HG02840 (cell line): ENCODE data around the gene PXMP4.
A peak's percentile ranks its signal among the peaks of the same experiment; 100 is the strongest.

Experiments
- ATAC-seq: cut with Tn5 transposase; IDR thresholded peaks from one replicate; pipeline ENCODE4 v1.9.1; 2021; ENCODE audit warnings: mild to moderate bottlenecking, moderate library complexity, moderate number of reproducible peaks; ENCODE audit not compliant: unreplicated experiment, low FRiP score

The PXMP4 gene

DNA sequence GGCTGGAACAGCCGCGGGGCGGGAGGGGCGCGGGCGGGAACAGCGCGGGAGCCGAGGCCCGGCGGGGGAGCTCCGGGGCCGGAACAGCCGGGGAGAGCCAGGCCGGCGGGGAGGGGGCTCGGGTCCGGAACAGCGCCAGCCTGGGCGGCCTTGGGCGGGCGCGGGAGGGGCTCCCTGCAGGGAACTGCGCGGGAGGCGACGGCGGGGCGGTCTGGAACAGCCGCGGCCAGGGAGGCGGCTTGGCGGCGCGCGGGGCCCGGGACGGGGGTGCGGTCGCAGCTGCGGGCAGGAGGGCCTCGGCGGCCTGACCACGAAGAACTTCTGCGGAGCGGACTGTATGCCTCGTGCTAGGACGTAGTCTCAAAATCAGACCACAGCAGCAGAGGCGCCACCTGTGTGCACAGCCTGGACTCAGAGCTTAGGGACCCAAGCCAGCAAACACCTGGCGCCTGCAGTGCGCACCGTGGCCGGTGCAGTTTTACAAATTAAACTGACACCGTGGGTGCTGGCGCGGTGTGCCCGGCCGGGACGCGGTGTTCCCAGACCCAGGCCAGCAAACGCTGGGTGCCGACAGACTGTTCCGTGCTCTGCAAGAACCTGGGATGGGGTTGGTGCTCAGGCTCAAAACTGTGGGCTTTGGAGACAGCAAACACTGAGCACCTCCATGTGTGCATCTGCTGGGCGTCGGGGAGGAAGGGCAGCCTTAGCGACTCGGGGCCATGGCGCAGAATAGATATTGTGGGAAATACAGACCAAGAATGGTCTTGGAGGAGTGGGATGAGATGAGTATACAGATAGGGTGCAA, 12.3 kb upstream of the PXMP4 start:
- peak; percentile 54 for ATAC-seq

DNA sequence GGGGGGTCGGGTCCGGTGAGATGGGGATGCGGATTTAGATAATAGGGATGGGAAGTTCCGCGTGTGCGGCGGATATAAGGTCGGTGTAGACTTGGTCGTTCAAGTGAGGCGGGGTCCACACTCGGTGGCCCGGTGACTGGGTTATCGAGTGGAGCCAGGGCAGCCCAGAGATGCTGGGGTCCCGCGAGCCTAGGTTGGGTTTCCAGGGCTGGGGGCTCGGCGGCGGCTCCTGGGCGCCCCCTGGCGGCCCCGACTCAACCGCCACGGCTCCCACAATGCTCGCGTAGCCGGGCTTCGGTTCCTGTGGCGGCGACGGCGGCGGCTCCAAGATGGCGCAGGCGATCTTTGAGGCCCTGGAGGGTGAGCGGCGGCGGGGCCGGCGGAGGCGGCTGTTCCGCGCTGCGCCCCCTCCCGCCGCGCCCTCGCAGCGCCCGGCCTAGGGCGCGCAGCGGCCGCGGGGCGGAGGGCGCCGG, 11.6 kb upstream of the PXMP4 start, which contains the start of gene ZNF341:
Gene ZNF341 (plus strand): TSS at position 304 of the 473 bp plus-strand sequence. CDS start 26 bp downstream, at position 330.
- ATAC-seq, result peak; percentile 62

DNA sequence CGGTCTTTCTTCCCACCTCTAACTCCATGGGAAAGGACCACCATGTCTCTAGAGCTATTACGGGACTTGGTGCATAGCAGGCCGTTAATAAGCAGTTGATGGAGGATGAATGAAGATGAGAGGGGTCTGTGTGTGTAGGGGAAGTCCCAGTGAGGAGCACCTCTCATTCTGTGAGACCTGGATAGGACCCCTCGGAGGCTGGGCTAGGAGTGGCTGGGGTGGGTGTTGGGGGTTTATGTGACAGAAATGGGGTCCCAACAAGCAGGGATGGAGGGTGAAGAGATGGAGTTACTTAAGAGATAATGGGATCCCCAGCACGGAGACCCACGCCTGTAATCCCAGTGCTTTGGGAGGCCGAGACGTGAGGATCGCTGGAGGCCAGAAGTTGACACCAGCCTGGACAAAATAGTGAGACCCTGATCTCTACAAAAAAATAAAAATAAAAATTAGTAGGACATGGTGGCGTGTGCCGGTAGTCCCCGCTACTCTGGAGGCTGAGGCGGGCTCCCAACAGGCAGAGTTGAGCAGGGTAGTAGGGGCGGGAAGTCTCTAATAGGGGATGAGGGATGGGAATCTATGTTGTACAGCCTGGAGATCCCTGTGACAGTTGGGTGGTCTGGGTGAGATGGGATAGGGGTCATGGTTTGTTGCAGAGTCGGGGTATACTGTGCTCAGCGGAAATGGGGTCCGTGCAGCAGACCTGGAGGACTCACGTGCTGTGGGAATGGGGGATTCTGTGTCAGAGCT, 11.0 kb upstream of the PXMP4 start:
- no peak for ATAC-seq

DNA sequence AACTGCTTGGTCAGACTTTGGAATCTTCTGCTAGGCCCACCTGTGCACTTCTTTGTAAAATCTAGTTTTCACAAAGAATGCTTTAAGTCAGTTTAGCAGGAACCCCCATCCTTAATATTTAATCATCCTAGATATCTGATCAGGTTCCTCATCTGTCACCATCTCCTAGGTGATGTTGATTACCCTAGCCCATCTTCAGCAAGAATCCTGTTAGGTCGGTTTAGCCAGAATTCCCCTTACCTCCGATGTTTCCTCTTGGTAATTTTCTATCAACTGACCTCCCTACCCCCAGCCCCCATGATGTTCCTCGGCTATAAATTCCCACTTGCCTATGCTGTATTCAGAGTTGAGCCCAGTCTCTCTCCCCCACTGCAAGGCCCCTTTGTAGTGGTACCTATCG, 9.0 kb upstream of the PXMP4 start:
- ATAC-seq, result no peak

DNA sequence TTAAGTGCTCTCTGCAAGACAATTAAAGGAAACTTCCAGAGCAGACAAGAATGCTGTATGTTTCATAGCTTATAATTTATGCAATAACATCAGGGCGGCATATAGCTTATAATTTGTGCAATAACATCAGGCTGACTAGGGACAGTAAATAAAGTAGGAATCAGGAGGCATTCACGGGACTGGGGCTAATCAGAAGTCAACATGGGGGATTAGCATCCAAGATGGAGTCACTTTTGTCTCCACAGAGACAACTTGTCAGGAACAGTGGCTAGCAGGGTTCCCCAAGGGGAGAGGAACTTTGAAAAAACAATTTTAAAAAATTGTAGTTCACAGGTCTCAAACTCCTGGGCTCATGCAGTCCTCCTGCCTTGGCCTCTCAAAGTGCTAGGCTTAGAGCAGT, 8.4 kb upstream of the PXMP4 start:
- ATAC-seq, result no peak

DNA sequence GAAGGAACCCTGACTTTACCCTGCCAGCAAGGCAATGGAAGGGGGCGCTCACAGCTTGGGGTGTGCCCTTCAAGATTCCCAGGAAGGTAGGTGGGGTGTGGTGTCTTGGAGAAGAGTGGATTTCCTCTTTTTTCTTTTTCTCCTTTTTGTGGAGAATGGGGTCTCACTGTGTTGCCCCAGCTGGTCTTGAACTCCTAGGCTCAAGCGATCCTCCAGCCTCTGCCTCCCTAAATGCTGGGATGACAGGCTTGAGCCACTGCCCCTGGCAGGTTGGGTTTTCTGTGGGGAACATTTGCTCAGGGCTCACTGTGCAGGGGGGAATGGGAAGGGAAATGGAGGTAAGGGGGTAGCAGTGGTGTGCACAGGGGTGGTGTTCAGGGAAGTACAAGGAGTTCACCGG, 7.7 kb upstream of the PXMP4 start:
- no peak for ATAC-seq

DNA sequence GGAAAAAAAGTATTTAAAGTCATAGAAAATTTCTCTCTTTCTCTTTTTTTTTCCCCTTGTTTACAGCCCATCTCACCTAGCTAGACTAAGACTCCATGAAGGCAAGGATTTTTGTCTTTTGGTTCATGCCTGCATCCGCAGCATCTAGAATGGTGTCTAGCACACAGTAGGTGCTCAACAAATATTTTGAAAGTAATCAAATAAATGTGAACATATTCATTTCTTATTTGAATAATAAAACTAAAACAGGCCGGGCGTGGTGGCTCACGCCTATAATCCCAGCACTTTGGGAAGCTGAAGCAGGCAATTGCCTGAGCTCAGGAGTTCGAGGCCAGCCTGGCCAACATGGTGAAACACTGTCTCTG, 7.0 kb upstream of the PXMP4 start:
- no peak for ATAC-seq

DNA sequence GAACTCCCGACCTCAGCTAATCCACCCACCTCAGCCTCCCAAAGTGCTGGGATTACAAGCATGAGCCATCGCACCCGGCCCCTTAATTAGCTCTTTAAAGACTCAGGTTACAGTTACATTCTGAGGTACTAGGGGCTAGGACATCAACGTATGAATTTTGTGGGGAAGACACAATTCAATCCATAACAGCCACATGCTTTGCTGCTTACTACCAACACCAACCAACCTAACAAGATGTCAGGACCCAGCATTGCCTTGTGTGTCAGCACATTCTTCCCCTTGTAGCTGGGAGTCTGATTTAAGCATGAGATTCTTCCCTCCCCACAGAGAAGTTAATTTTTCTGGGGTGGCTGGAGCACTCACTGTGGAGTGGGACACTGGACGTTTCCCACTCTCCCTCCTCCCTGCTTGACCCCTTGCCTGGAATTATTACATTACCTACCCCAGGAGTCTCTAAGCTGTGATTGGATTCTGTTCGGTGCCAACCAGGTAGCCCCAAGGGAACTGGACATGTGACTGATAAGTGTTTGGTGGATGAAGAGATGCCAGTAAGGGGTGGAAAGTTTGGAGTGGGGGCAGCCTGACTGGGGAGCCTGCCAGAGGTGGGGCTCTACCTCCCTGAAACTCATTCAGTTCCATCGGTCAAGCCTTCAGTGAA, 5.6 kb upstream of the PXMP4 start:
- ATAC-seq, result no peak

DNA sequence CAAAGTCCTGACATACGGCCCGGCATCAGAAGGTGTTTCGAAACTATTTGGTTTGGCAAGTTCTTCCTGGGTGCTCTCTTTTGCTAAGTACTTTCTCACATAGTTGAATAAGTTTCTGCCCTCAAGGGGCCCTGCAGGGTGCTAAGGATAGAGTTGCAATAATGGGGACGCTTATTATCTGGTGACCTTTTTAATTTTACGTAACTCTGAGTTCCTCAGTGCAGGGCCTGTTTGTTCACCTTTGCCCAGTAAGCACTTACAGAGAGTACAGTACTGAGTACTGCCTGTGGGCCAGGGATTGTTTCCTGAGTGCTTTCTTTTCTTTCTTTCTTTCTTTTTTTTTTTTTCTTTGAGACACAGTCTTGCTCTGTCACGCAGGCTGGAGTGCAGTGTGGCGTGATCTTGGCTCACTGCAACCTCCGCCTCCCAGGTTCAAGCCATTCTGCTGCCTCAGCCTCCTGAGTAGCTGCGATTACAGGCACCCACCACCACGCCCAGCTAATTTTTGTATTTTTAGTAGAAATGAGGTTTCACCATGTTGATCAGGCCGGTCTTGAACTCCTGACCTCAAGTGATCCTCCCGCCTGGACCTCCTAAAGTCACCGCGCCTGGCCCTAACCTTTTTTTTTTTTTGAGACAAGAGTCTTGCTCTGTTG, 4.5 kb upstream of the PXMP4 start:
- no peak for ATAC-seq

DNA sequence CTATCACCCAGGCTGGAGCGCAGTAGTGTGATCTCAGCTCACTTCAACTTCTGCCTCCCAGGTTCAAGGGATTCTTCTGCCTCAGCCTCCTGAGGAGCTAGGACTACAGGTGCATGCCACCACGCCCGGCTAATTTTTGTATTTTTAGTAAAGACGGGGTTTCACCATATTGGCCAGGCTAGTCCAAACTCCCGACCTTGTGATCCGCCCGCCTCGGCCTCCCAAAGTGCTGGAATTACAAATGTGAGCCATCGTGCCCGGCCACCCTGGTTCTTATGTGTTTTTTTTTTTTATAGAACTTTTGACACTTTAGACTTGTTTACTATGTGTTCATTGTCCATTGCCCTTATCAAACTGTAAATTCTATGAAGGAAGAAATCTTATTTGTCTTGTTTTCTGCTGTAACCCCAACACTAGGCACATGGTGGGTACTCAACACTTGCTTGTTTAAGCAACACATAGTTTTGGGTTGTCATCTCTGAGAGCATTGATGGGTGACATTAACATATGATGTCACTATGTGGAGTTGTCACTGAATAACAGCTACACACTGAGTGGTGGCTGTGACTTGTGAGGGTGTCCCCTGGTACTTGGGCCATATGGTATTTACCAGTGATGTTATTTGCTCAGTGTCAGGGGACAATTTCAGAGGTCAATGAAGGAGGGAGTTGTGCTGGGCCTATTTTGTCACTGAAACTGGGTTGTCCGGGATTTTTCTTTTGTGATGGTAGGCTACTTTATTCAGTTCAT, 1.5 kb upstream of the PXMP4 start:
- no peak for ATAC-seq

DNA sequence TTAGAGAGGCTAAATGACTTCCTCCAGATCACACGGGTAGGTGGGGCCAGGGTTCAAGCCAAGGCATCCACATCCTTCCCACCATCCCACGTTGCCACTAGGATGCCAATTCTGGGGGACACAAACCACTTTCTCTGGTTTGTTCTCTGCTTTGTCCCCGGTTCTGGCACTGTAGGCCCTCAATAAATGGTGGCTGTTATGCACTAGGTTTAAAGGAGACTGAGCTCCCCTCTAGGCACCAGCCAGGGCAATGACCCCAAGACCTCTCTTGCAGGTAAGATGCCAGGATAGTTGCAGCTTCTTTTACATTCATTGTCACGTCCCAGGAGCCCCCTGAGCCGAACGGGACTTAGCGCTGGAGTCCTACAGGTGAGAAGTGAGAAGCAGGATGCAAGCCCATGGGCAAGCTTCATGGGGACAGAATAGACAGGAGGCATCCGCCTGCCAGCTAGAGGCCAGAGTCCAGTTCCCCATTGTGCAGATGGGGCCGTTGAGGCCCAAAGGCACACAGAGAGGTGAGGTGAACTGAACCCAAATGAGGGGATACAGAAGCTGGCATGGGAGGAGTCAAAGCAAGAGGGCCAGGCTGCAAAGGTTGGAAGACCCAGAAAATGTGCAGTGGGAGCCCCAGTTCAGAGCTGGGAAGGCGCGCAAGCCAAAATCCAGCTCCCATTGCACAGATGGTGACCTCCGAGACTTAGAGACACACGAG, 677 bp downstream of the PXMP4 start:
- ATAC-seq, result no peak

DNA sequence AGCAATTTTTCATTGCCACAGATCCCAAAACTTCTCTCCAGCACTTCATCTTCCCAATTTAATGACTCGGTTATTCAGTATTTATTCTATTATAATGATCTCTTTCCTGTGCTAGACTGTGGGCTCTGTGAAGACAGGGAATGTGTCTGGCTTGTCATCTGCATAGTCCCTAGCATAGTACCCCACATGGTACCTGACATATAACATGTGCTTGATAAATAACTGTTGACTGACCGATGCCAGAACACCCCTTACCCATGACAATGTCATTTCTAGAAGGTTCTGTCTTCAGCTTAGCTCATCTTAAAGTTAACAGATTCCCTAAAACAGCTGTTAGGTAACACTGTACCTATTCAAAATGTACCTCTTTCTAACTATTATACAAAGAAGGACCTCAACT, 3.6 kb downstream of the PXMP4 start:
- no peak for ATAC-seq

DNA sequence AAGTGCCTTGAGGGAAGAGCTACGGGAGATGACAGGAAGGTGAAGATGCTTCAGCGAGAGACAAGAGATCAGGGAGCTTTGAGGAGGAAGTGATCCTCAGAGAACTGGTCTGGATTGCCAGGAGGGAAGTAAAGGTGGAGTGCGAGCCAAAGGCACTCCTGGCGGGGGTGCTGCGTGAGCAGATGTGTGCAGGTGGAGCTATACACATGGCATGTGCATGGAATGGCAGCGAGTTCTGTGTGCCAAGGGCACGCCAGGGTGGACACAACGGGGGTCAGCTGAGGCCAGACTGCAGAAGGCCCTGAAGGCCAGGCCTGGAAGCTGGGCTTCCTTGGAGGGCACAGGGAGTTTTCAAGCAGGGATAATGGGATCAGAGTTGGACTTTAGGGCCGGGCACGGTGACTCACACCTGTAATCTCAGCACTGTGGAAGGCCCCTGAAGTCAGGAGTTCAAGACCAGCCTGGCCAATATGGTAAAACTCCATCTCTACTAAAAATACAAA, 6.2 kb downstream of the PXMP4 start:
- no peak for ATAC-seq

DNA sequence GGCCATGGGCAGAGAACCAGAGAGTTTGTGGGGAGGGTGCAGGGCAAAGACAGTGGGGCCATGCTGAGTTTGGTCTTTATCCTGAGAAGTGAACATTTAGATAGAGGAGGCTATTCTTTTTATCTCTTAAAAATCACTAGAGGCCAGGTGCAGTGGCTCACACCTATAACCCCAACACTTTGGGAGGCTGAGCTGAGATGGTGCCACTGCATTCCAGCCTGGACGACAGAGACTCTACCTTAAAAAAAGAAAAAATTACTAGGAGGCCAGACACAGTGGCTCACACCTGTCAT, 8.7 kb downstream of the PXMP4 start:
- ATAC-seq, result no peak

DNA sequence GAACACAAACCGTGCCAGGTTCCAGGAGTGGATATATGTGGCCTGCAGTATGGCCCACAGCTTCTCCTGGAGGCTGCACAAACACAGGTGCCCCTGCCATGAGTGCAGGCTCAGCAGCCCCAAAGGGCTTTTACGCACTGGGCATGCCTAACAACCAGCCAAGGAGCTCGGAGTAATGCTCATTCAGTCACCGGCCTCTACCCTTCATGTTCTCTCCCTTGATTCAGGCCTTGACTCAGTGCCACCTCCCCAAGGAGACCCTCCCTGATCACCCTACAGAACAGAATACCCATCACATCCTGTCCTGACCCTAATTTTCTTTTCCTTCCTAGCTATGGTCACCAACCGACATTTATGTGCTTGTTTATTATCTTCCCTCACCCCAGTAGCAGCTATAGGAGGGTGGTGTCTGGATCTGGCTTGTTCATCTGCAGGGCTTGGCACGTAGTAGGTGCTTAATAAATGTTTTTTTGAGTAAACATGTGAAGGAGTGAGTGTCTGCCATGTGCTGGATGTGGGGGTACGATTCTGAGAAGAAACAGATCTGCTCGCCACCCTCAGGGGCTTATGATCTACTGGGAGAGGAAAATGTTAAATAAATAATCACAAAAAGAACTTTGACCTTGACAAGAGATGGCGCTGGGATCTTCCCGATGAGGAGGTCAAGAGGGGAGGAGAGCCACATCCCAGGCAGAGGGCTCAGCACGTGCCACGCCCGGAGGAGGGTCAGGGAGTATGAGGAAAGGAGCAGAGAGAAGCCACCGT, 9.2 kb downstream of the PXMP4 start:
- no peak for ATAC-seq

DNA sequence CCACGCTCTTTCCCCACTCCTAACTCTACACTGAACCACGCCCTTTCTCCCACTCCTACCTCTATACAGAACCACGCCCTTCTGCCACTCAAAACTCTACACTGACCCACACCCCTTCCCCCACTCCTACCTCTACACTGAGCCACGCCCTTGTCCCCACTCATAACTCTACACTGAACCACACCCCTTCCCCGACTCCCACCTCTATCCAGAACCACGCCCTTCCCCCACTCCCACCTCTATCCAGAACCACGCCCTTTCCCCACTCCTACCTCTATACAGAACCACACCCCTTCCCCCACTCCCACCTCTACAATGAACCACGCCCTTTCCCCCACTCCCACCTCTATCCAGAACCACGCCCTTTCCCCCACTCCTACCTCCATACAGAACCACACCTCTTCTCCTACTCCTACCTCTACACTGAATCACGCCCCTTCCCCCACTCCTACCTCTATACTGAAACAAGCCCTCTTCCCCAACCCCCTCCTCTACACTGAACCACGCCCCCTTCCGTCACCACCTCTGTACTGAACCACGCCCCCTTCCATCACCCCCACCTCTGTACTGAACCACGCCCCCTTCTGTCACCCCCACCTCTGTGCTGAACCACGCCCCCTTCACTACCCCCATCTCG, 10.1 kb downstream of the PXMP4 start:
- no peak for ATAC-seq

DNA sequence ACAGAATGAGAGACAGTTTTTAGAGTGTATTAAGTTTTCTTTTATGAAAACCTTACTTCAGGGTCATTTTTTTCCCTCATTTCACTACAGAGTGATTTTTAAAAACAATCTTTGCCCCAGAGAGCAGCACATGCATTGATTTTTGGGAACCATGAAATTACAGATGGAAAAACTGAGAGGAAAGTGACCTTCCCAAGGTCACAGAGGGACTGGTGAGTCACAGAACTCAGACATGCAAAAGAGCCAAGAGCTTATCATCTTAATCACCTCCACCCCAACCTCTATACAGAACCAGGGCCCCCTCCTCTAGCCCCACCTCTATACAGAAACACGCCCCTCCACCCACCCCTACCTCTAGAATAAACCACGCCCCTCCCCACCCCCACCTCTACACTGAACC, 10.7 kb downstream of the PXMP4 start:
- no peak for ATAC-seq

DNA sequence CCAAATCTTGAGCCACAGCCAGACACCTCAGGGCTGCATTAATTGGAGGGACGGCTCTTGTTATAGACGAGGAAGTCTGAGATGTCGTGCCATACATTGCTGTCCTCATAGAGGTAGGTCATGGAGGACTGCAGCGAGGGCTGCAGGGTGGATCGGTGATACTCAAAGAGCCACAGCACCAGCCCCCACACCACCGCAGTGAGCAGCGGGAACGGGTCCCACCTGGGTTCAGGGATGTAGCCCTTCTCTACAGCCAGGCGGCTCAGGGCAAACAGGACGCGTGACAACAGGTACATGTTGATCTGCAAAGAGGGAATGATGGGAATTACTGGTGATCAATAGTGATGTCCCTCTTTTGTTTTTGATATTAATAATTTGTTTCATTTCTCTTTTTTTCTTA, 12.4 kb downstream of the PXMP4 start:
- ATAC-seq, result no peak
